ENCODE data around the gene DYSF.

The DYSF gene

DNA sequence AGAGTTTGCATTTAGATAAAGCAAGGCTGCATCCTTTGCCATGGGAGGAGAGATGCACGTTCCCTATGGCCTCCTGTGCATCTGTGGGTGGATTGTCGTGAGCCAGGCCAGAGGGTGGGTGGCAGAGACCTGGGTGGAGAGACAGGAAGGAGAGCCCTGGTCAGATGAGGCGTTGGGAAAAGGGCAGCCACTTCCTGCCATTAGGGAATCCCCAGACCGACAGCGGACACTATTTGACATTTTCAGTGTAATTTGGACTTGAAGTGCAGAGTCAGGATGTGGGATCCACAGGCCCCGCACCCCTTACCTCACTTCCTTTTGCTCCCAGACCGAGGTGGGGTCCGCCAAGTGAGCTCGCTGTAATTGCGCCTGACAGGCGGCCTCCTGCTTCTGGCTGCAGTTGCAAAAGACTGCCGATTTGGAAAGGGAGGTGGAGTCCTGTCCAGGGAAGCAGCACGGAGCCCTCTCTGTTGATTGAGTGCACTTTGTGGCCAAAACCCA is 150.0 kb downstream of the DYSF start:
- in situ Hi-C loops (cut with MboI; ENCODE audit: low pct_unique_long_range_greater_than_20kb, low sequenced_read_pairs), result no loop called here
- DNase-seq, result no peak

DNA sequence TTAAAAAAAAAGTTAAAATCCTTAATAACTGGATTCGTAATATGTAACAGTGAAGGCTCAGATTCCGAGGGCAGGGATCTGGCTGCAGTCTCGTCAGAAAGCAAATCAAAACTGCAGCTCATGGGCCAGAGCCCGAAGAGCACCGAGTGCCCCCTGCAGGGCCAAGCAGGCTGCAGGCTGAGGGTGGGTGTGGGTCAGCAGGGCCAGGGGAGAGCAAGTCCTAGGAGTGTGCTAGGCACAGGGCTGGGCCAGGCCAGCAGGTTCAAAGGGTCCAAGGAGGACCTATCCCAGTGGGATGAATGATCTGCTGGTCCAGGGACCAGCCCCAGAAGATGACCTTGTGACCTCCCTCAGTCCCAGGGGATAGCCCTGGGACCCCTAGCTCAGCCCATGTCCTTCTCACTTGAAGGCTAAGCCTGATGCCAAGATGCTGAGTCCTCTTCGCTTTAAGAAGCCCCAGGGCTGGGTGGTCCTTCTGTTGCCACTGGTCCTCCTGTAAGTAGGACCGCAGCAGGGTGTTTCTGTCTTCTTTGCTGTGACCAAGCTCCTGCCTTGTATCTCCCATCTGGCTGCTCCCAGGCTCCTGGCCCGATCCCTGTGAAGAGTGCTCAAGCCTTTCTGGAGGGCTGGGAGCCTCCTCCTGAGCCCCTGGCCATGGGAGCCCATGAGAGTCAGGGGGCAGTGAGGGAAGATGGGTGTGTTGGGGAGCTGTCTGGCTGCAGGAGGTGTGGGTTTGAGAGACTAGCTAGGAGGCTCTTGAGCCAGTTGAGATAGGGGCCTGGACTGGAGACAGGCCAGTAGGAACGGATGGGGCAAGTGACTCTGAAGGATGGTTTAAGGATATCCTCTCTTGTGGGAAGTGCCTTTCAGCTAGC is 150.7 kb downstream of the DYSF start:
- DNase-seq, result no peak
- in situ Hi-C loops (cut with MboI; ENCODE audit: low pct_unique_long_range_greater_than_20kb, low sequenced_read_pairs), result no loop called here

DNA sequence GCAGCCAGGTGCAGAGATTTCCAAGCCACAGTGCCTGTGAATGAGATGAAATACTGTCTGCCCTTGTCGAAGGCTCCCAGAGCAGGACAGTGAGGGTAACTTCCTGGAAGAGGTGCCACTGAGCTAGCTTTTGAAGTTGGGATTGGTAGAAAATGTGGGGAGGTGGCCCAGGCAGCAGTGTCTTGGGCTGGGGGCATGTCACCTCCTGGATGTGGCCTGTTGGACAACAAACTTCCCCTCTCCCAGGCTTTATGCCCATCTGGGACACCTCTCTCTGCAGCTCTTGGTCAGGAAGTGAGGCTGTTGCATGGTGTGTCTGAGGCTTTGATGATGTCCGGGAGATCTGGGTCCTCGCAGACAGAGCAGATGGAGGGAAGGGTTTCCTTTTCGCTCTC is 151.4 kb downstream of the DYSF start:
- no peak for DNase-seq
- in situ Hi-C loops (cut with MboI; ENCODE audit: low pct_unique_long_range_greater_than_20kb, low sequenced_read_pairs), result no loop called here

DNA sequence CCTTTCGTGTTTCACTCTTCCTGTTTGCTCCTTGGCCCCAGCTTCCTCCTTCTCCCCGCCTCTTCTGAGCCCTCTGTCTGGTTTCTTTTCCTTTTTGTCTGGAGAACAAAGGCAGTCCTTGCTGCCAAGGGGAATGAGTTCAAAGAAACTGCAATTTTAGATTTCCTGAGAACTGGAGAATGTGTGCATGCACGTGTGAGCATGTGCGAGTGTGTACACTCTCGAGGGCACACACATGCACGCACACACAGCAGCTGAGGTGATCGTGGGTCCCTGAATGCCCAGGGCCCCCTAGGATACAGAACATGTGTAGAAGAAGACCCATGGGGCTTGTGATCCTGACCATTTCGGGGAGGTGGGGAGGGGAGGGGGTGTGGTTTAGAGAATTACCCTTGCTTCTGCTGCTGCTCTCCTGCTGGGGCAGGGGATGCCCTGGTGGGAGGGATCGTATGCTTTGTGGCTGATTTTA is 151.8 kb downstream of the DYSF start:
- DNase-seq, result no peak
- in situ Hi-C loops (cut with MboI; ENCODE audit: low pct_unique_long_range_greater_than_20kb, low sequenced_read_pairs), result no loop called here

DNA sequence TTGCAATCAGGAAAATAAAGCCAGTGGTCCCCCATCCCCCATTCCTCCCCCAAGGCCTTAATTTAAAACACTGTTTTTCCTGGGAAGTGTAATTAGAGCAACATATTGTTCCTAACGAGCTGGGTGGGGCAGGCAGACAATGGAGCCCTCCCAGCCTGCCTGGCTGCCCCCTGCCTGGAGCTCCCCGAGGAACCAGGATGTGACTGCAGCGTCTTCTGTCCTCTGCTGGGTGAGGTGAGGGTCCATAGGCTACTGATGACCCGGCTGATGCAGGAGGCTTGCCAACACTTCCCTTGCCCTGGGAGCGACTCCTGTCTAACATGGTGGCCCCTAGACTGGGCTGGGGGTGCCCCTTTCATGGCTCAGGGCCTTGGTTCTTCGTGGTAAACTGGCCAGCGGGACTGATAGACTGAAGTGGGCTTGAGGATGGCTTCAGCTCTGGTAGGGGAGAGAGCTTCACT is 152.4 kb downstream of the DYSF start:
- DNase-seq, result no peak
- in situ Hi-C loops (cut with MboI; ENCODE audit: low pct_unique_long_range_greater_than_20kb, low sequenced_read_pairs), result no loop called here

DNA sequence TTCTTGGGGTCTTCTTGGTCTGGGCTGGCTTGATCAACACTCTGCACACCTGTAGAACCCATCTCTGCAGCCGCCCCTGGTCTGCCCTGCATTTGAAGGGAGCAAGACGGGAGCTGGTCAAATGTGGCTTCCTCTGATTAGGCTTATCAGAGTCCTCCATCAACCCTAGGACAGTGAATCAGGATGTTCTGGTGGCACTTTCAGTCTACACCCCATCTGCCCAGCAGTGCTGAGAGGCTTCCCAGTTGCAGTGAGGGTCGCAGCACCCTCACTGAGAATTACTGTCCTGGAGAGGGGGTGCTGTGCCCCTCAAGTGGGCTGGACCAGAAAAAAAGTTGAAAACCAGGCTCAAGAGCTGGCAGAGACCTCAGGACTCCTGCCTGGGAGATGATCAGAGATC is 152.9 kb downstream of the DYSF start:
- DNase-seq, result no peak
- in situ Hi-C loops (cut with MboI; ENCODE audit: low pct_unique_long_range_greater_than_20kb, low sequenced_read_pairs), result no loop called here

DNA sequence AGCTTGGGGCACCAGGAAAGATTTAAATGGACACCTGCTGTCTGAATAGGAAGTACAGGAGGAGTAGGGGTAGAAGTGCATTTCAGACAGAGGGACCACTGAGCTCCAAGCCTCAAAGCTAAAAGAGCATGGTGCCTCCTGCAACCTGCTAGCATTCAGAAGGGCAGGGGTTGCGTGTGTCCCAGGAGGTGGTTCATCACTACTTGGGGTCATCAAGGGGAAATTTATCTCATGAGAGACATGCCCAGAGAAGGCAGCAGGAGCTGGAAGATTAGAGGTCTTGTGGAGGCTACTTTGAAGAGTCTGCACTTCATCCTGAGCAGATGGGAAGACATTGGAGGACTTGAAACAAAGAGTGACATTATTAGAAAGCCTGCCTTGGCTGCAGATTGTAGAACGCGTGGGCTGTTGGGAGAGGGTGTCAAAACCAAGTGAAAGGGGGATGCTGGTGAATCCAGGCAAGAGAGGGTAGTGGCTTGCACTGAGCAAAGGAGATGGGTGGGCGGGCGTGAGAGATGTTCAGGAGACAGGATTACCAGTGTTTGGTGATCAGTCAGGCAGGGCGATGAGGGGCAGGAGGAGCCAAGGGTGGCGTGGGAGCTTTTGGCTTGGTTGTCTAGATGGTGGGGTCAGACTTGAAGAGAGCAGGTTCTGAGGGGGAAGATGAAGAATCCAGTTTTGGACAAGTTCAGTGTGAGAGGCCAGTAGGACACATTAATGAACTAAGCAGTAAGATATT is 154.0 kb downstream of the DYSF start:
- no peak for DNase-seq
- in situ Hi-C loops (cut with MboI; ENCODE audit: low pct_unique_long_range_greater_than_20kb, low sequenced_read_pairs), result no loop called here

DNA sequence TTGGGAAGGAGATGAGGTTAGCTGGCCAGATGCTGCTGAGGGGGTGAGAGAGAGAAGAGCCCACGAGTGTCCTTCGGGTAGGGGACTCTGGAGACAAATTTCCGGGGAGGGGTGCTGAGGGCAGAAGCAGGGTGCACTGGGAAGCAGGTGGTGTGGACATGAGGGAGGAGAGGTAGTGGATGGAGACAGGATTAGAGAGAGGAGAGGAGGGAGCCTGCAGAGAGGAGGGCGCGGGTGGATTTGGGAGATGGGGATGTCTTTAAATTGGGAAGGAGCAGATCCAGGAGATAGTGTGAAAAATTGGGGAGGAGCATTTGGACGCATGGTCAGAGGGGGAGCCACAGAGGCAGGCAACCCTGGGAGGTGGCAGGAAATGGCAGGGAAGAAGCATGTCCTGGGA is 154.7 kb downstream of the DYSF start:
- in situ Hi-C loops (cut with MboI; ENCODE audit: low pct_unique_long_range_greater_than_20kb, low sequenced_read_pairs), result no loop called here
- no peak for DNase-seq

DNA sequence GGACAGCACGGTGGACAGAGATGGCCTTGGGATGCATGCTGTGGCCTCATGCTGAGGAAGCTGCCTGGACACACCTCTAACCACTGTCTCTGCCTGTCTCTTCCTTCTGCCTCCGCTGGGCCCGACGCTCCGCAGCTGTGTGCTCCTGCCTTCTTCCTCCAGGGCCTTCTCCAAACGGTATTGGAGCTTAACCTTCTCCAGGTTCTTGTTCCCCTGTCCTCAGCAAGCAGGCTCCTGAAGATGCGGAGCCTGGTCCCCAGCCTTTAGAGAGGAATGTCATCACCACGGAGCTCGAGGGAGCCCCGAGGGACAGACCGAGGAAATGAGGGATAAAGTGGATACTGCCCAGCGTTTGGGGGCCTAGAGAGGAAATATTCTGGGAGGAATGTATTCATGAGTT is 155.1 kb downstream of the DYSF start:
- no peak for DNase-seq
- in situ Hi-C loops (cut with MboI; ENCODE audit: low pct_unique_long_range_greater_than_20kb, low sequenced_read_pairs), result no loop called here

DNA sequence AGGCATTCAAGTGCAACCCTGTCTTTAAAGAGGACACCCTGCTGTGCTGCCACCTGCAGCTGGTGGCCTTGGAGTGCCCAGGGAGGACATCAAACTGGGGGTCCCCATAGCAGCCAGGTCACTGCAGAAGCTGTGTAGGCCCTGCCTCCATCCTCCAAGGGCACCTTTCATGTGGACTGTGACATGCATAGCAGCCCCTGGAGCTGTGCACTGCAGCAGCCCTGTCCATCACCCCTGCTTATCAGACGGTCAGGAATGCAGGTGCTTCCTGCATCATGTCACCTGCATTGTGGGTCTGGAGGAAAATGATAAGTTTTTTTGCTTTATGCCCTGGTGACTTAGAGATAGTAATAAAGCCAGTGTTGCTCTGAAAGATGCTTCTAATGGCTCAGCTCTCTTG is 155.7 kb downstream of the DYSF start:
- in situ Hi-C loops (cut with MboI; ENCODE audit: low pct_unique_long_range_greater_than_20kb, low sequenced_read_pairs), result no loop called here
- DNase-seq, result no peak

DNA sequence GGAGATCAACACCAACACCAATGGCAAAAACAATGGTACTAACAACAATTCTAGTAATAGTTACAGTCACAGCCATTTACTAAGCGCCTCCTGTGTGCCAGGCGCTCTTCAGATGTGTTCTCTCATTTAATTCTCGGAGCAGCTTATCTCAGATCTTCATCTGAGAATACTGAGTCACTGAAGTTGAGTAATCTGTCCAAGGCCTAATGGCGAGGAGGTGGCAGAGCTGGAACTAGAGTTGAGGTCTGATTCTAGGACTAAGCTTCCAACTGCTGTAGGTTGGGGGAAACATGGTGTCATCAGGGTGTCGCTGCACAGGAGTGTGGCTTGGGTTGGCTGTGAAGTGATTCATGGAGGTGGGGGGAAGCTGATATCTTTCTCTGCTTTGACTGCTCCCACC is 156.1 kb downstream of the DYSF start:
- no peak for DNase-seq
- in situ Hi-C loops (cut with MboI; ENCODE audit: low pct_unique_long_range_greater_than_20kb, low sequenced_read_pairs), result no loop called here

DNA sequence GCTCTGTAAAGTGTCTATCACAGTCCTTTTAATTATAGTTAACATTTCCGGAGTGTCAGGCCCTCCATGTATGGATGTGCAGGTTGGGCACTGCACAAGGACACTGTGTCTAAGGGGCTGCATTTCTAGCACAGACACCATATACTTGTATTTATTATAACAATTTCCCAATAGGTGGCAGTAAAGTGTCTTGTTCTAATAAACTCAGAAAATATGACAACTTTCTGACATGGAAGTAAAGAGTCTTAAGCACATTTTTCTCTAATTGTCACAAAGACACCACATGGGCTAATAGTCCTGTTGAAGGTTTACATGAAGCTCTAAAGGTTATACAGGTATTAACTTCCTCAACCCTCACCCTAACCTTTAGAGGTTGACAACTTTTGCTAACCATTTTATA is 156.6 kb downstream of the DYSF start:
- DNase-seq, result peak; percentile 26
- in situ Hi-C loops (cut with MboI; ENCODE audit: low pct_unique_long_range_greater_than_20kb, low sequenced_read_pairs), result no loop called here

DNA sequence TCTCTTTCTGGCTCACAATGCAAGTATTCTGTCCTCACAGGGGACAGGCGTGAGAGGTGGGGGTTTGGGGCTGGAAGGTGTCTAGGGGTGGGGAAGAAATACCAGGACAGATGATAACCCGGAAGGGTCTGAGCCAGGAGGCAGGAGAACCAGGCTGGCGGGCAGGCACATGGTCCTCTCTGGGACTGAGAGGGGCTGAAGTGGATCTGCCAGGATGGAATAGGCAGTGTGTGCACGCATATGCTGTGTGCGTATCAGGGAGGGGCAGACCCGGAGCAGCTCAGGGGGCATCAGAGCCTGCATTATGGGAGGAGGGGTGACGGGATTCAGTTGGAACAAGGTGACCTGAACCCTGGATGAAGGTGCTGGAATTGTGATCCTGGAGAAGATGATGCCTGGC is 157.3 kb downstream of the DYSF start:
- in situ Hi-C loops (cut with MboI; ENCODE audit: low pct_unique_long_range_greater_than_20kb, low sequenced_read_pairs), result no loop called here
- no peak for DNase-seq

DNA sequence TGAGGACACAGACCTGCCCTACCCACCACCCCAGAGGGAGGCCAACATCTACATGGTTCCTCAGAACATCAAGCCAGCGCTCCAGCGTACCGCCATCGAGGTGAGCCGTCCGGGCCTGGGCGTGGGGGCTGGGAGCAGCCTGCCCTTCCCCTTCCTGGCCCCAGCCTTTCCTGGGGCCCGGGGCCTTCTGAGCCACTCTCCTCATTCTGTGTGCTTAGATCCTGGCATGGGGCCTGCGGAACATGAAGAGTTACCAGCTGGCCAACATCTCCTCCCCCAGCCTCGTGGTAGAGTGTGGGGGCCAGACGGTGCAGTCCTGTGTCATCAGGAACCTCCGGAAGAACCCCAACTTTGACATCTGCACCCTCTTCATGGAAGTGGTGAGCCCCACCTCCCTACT is 157.9 kb downstream of the DYSF start:
- in situ Hi-C loops (cut with MboI; ENCODE audit: low pct_unique_long_range_greater_than_20kb, low sequenced_read_pairs), result no loop called here
- DNase-seq, result no peak

DNA sequence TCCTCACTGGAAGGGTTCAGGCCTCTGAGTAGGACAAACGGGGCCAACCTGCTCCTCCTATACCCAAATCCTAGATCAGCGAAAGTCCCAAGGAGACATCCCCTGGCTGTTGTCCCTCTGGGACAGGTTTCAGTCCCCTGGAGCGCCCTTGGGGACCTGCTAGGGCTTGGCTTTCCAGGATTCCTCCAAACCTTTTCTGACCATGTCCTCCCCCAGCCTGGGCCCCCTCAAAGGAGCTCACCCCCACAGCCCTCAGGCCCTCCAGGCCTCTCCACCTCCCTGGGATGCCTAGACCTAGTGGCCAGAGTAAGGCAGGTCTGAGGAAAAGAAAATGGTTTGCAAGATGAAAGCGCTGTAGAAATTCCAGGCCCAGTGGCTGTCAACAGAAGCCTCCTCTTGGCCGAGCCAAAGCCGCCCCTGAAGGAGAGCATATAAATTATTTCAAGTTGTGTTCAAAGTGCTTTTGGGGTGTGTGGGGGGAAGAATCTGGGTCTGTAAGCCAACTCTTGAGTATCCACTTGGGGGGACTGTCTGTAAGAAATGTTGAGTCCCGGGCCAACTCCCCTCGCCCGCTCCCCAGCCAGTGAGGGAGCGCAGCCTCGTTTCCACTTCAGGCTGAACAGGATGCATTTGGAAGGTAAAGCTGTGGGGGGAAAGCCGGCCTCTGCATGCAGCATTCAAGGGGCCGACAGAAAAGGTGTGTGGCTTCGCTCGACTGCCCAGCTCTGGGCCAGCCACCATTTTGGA is 158.6 kb downstream of the DYSF start:
- DNase-seq, result no peak
- in situ Hi-C loops (cut with MboI; ENCODE audit: low pct_unique_long_range_greater_than_20kb, low sequenced_read_pairs), result no loop called here

DNA sequence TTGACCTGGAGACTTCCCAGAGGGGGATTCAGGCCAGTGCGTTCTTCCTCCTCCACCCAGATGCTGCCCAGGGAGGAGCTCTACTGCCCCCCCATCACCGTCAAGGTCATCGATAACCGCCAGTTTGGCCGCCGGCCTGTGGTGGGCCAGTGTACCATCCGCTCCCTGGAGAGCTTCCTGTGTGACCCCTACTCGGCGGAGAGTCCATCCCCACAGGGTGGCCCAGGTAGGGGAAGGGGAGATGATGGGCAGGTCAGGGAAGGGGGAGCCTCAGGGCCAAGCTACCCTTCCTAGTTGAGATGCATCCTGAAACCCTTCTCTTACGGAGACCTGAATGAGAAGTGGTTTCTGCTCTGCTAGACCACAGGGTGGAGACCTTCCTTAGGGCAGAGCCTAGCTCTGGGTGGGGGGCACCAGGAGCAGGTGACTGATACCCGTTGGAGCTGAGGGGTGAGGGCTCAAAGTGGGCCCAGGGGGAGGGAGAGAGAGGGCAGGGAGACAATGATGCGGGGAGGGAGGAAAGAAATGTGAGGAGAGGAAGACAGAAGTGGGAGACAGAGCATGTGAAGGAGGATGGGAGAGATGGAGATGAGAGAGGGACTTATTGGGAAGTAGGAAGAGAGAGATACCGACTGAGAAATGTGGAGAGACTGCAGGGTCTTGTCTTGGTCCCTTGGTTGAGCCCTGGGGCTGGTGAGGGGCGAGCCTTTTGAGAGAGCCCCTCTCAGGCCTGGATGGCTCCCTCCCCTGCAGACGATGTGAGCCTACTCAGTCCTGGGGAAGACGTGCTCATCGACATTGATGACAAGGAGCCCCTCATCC is 159.4 kb downstream of the DYSF start:
- DNase-seq, result no peak
- in situ Hi-C loops (cut with MboI; ENCODE audit: low pct_unique_long_range_greater_than_20kb, low sequenced_read_pairs), result no loop called here

DNA sequence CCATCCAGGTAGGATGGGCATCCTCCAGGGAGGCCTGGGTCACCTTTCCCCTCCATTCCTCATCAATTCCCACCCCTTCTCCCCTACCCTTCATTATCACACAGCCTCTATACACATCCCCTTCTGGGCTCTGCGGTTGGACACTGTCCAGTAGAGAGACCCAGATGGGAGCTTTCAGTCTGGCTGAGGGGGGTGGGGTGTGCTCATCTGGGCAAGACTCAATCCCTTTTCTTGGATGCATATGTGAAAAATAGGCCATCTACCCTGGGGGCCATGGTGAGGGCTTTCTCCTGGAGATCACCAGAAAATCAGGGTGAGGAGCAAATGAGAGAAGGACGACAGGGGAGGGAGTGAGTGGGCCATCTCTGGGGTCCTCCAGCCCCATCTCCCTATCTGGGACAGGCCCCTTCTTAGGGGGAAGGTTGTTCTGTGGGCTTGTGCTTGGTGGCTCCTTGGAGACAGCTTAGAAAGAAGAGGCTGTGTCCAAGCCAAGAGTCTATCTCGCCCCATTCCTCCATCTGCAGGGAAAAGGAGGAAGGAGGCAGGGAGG is 160.1 kb downstream of the DYSF start:
- in situ Hi-C loops (cut with MboI; ENCODE audit: low pct_unique_long_range_greater_than_20kb, low sequenced_read_pairs), result no loop called here

More for the DNA sequence above, 160.1 kb downstream of the DYSF start:
- DNase-seq, result no peak
